ENCODE results near the gene UNC79.

DNA sequence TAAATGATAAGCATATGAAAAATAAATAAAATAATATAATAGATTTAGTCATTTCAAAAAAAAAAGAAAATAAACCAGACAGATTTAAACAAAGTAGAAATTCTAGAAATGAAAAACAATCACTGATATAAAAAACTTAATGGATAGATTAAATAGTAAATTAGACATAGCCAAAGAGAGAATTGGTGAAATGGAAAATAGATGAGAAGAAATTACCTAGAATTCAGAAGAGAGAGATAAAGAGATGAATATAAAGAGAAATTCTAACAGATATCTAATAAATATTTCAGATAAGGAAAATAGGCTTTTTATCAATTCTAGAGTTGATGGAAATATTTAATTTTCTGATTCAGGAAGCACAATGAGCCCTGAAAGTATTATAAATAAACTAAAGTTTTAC is 234.4 kb downstream of the UNC79 start:
- no peak for TF ChIP-seq EP300 (IDR thresholded peaks at IDR 0.05; ENCODE audit: borderline replicate concordance in 1 of 2, control insufficient read depth in 1 of 2, low read depth in 2 of 2, low read length in 2 of 2)
- no peak for TF ChIP-seq SMC3 (IDR thresholded peaks at IDR 0.05; ENCODE audit: borderline replicate concordance, low read length)
- no peak for TF ChIP-seq CREB1 (IDR thresholded peaks at IDR 0.05; ENCODE audit: low read depth)
- TF ChIP-seq MTA2 (IDR thresholded peaks at IDR 0.05; ENCODE audit: low read depth), result no peak
- TF ChIP-seq POLR2AphosphoS5 (IDR thresholded peaks at IDR 0.05; ENCODE audit: low read length), result no peak
- TF ChIP-seq NRF1 (conservative IDR thresholded peaks at IDR 0.05; ENCODE audit: low read depth, low read length), result no peak
- TF ChIP-seq, protein P1, sequence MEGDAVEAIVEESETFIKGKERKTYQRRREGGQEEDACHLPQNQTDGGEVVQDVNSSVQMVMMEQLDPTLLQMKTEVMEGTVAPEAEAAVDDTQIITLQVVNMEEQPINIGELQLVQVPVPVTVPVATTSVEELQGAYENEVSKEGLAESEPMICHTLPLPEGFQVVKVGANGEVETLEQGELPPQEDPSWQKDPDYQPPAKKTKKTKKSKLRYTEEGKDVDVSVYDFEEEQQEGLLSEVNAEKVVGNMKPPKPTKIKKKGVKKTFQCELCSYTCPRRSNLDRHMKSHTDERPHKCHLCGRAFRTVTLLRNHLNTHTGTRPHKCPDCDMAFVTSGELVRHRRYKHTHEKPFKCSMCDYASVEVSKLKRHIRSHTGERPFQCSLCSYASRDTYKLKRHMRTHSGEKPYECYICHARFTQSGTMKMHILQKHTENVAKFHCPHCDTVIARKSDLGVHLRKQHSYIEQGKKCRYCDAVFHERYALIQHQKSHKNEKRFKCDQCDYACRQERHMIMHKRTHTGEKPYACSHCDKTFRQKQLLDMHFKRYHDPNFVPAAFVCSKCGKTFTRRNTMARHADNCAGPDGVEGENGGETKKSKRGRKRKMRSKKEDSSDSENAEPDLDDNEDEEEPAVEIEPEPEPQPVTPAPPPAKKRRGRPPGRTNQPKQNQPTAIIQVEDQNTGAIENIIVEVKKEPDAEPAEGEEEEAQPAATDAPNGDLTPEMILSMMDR (IDR thresholded peaks at IDR 0.05 in 2 of 3, conservative IDR thresholded peaks at IDR 0.05 in 1 of 3; ENCODE audit: control insufficient read depth in 2 of 3, extremely low read depth in 1 of 3, insufficient read depth in 1 of 3, low read depth in 3 of 3, low read length in 3 of 3), result no peak
- TF ChIP-seq EZH2 (IDR thresholded peaks at IDR 0.05; ENCODE audit: borderline replicate concordance, control insufficient read depth, low read depth, low read length), result no peak
